ENCODE results near the gene RIC1. TPM values are rescaled to one million over a fixed set of nuclear protein-coding genes. Genes with fewer than 3 reads are reported as not detected.
A peak's percentile ranks its signal among the peaks of the same experiment; 100 is the strongest.
"Not testable (repeated sequence)": the region's sequence is repeated elsewhere in the genome, so short reads cannot be mapped to it uniquely, and the experiment has no call there.

Gene RIC1
- 21.1 TPM for total RNA-seq
- polyA plus RNA-seq (ENCODE audit: insufficient read depth, low read depth, low replicate concordance) = 2.9 TPM
- long read RNA-seq, donor 1 = 0 reads
- long read RNA-seq, donor 2, full-length matches to known transcripts = 1 of 10 reads
- long read RNA-seq, donor 2, partial matches to known transcripts = 9 of 10 reads
- long read RNA-seq, donor 2, other reads (novel, unspliced or antisense) = 0 of 10 reads
- long read RNA-seq, donor 3, partial matches to known transcripts = 0 of 1 reads
- long read RNA-seq, donor 3, other reads (novel, unspliced or antisense) = 0 of 1 reads
- long read RNA-seq, donor 4 = 0 reads
- long read RNA-seq, donor 5 = 0 reads
- long read RNA-seq, donor 6 = 0 reads
- long read RNA-seq, donor 7, full-length matches to known transcripts = 1 of 7 reads
- long read RNA-seq, donor 7, partial matches to known transcripts = 3 of 7 reads
- long read RNA-seq, donor 7, other reads (novel, unspliced or antisense) = 3 of 7 reads
- long read RNA-seq, donor 8 = 0 reads
- long read RNA-seq, donor 9 = 0 reads
- long read RNA-seq, donor 10, full-length matches to known transcripts = 2 of 9 reads
- long read RNA-seq, donor 10, partial matches to known transcripts = 7 of 9 reads
- long read RNA-seq, donor 10, other reads (novel, unspliced or antisense) = 0 of 9 reads

DNA sequence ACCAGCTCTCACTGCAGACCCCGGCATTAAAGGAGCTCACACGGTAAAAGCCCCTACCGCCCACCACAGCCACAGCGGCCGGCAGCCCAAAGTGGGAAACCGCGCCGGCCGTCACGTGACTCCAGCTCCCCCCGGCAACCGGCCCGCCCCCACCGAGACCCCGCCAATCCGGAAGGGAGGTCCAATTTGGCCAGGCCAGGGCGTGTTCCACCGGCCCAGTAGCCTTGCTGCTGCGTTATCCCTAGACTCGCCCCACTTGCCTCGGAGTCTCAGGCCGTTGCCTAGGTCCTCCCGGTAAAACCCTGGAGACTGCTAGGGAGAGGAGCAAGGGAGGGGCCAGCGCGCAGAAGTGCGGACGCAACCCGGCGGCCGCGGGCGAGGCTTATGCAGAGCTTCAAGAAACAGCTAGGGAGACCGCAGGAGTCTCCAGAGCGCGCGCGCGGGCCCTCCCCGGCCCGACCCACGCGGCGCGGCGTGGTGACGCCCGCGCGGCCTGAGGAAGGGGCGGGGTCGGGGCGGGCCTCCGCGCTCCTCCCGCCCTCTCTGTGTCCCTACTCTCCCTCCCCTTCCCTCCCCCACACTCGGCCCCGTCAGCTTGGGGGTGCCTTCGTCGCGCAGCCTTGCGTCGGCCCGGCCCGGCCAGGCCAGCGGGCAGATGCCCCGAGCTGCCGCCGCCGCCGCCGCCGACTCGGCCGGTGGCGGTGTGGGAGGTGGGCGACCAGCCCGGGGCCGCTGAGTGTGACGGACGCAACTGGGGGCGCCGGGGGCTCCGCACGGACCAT, at the start of gene RIC1:
TSS of gene RIC1 (plus strand) at position 578 of the 782 bp plus-strand sequence. CDS start at position 781, 203 bp downstream.
- Histone ChIP-seq H3K27me3 (ENCODE audit: control insufficient read depth, insufficient read depth, low read length) (no peaks in the 10 kb centered on the region), H3K4me1 (ENCODE audit: control insufficient read depth in 2 of 3, insufficient read depth in 2 of 3, low read depth in 1 of 3, low read length in 3 of 3) (peaks cover 2 to 12% (median 3%) of the 10 kb centered on the region in 3 donors), H3K27ac (ENCODE audit: low read depth in 2 of 2, low read length in 2 of 2) (peak within 1 kb of the TSS; percentile 88 to 96), H3K9me3 (ENCODE audit: control insufficient read depth in 2 of 3, insufficient read depth in 1 of 3, low read length in 3 of 3) (no peaks in the 10 kb centered on the region), H3K9ac (ENCODE audit: low read length in 3 of 3) (peak within 1 kb of the TSS; percentile 68 to 80 (median 70)), H3K4me3 (ENCODE audit: low read length in 3 of 3) (peak within 1 kb of the TSS; percentile 63 to 90 (median 88)), H3K36me3 (ENCODE audit: control insufficient read depth in 2 of 3, insufficient read depth in 3 of 3, low read length in 3 of 3) (no peaks in the 10 kb centered on the region)
- no peak for TF ChIP-seq CTCF (IDR thresholded peaks at IDR 0.05; ENCODE audit: borderline replicate concordance, extremely low read depth, insufficient read depth)
- intact Hi-C loops (cut with DNase I) = no loop called here
- FAIRE-seq (no peak), DNase-seq (peak; percentile 91 to 97 (median 95))

- Histone ChIP-seq H3K4me3 (ENCODE audit: low read length in 3 of 3) (no peak overlapping the region), H3K4me1 (ENCODE audit: control insufficient read depth in 2 of 3, insufficient read depth in 2 of 3, low read depth in 1 of 3, low read length in 3 of 3) (no peaks in the 10 kb centered on the region), H3K9me3 (ENCODE audit: control insufficient read depth in 2 of 3, insufficient read depth in 1 of 3, low read length in 3 of 3) (no peaks in the 10 kb centered on the region), H3K27ac (ENCODE audit: low read depth in 2 of 2, low read length in 2 of 2) (no peak overlapping the region), H3K36me3 (ENCODE audit: control insufficient read depth in 2 of 3, insufficient read depth in 3 of 3, low read length in 3 of 3) (no peaks in the 10 kb centered on the region), H3K9ac (ENCODE audit: low read length in 3 of 3) (no peak overlapping the region), H3K27me3 (ENCODE audit: control insufficient read depth, insufficient read depth, low read length) (no peaks in the 10 kb centered on the region)
- no peak for TF ChIP-seq CTCF (IDR thresholded peaks at IDR 0.05; ENCODE audit: borderline replicate concordance, extremely low read depth, insufficient read depth)
- DNase-seq = no peak
- no peak for FAIRE-seq
- intact Hi-C loops (cut with DNase I) = no loop called here
Measured at GRCh38 chr9:5579881-5580280, 49.0 kb upstream of the RIC1 start.

DNA sequence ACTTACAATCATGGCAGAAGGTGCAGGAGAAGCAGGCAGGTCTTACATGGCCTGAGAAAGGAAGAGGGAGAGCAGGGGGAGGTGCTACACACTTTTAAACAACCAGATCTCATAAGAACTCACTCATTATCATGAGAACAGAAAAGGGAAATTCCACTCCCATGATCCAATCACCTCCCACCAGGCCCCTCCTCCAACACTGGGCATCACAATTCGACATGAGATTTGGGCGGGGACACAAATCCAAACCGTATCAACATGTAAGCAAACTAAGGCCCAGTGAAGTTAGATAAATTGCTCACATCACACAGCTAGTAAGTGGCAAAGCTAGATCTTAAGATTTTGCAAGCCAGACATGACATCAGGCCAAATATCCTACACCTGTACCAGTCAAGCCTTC, 48.3 kb upstream of the RIC1 start:
- intact Hi-C loops (cut with DNase I) = no loop called here
- no peaks in the 10 kb centered on the region for H3K27me3 ChIP-seq (ENCODE audit: control insufficient read depth, insufficient read depth, low read length)
- H3K27ac ChIP-seq (ENCODE audit: low read depth in 2 of 2, low read length in 2 of 2) = no peak overlapping the region
- H3K4me1 ChIP-seq (ENCODE audit: control insufficient read depth in 2 of 3, insufficient read depth in 2 of 3, low read depth in 1 of 3, low read length in 3 of 3) = no peaks in the 10 kb centered on the region
- H3K9me3 ChIP-seq (ENCODE audit: control insufficient read depth in 2 of 3, insufficient read depth in 1 of 3, low read length in 3 of 3) = no peaks in the 10 kb centered on the region
- no peak for TF ChIP-seq CTCF (IDR thresholded peaks at IDR 0.05; ENCODE audit: borderline replicate concordance, extremely low read depth, insufficient read depth)
- DNase-seq (no peak), FAIRE-seq (no peak)
- no peak overlapping the region for H3K9ac ChIP-seq (ENCODE audit: low read length in 3 of 3)
- no peaks in the 10 kb centered on the region for H3K36me3 ChIP-seq (ENCODE audit: control insufficient read depth in 2 of 3, insufficient read depth in 3 of 3, low read length in 3 of 3)
- H3K4me3 ChIP-seq (ENCODE audit: low read length in 3 of 3) = no peak overlapping the region

- FAIRE-seq; H3K27me3 ChIP-seq (ENCODE audit: control insufficient read depth, insufficient read depth, low read length); H3K27ac ChIP-seq (ENCODE audit: low read depth in 2 of 2, low read length in 2 of 2); H3K4me1 ChIP-seq (ENCODE audit: control insufficient read depth in 2 of 3, insufficient read depth in 2 of 3, low read depth in 1 of 3, low read length in 3 of 3); H3K36me3 ChIP-seq (ENCODE audit: control insufficient read depth in 2 of 3, insufficient read depth in 3 of 3, low read length in 3 of 3); H3K9ac ChIP-seq (ENCODE audit: low read length in 3 of 3); intact Hi-C loops (cut with DNase I); H3K4me3 ChIP-seq (ENCODE audit: low read length in 3 of 3); H3K9me3 ChIP-seq (ENCODE audit: control insufficient read depth in 2 of 3, insufficient read depth in 1 of 3, low read length in 3 of 3); DNase-seq: not testable (repeated sequence)
Measured at GRCh38 chr9:5581706-5582105, 47.2 kb upstream of the RIC1 start.
